ENCODE results near the gene PLIN5.
A peak's percentile ranks its signal among the peaks of the same experiment; 100 is the strongest.

Gene PLIN5

DNA sequence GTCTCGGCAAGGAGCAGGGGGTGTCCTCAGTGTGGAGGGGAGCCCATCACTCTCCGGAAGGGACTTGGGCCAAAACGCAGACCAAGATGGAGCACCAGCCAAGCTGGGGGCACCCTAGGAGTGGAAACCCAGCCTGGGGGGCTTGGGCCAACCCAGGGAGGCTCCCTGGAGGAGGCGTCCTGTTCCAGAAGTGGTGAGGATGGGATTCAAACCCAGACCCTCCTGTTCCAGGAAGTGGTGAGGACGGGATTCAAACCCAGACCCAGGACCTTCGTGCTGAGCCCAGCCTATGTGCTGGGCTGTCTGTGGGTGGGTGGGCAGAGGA lies 15.9 kb downstream of the PLIN5 start:
- no peak for TF ChIP-seq CTCF (conservative IDR thresholded peaks at IDR 0.05; ENCODE audit: low read depth, low read length)
- no peak for DNase-seq (ENCODE audit: low read depth)
- no peak overlapping the region for H3K4me3 ChIP-seq (ENCODE audit: low read depth, low read length)

DNA sequence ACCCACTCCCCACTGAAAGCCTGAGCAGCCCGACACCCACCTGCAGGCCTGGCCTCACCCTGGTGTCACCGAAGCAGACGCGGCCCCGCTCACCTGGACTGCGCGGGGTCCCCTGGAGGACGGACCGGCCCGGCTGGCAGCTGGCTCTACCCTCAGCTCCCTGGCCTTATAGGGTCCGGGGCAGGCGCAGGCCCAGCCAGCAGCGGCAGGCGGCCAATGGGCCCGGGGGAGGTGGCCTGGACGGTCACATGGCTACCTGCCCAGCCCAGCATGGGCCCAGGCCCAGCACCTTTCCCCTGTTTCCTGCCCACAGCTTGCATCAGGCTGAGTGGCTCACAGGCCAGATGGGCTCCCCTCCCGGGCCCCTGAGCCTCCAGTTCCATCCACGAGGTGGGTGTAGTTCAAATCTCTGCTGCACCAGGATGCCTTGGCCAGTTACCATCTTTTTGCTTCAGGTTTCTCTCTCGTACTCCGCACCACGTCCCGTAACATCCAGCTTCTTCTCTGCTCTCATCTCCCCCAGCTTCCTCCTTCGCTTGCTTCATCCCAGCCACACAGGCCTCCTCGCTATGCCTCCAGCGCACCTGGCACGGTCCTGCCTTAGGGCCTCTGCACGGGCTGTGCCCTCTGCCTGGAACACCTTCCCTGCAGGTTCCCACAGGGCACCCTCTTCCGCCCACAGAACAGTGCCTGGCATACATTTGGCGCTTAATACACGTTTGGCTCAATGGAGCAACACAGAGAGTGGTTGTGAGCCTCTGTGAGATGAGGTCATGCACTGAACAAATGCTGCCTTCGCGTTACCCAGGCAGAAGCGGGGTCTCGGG lies 16.5 kb downstream of the PLIN5 start, which contains the start of gene PLIN4:
PLIN4 (minus strand) TSS at position 142 of the 827 bp plus-strand sequence. CDS start 214 bp downstream, outside the sequence.
- peak; percentile 60 for DNase-seq (ENCODE audit: low read depth)
- no peak within 1 kb of the TSS for H3K4me3 ChIP-seq (ENCODE audit: low read depth, low read length)
- TF ChIP-seq CTCF (conservative IDR thresholded peaks at IDR 0.05; ENCODE audit: low read depth, low read length): no peak

- H3K4me3 ChIP-seq (ENCODE audit: low read depth, low read length): no peak overlapping the region
- TF ChIP-seq CTCF (conservative IDR thresholded peaks at IDR 0.05; ENCODE audit: low read depth, low read length): no peak
- DNase-seq (ENCODE audit: low read depth): no peak
These were observed 17.5 kb downstream of the PLIN5 start for GRCh38 chr19:4517451-4518057.

DNA sequence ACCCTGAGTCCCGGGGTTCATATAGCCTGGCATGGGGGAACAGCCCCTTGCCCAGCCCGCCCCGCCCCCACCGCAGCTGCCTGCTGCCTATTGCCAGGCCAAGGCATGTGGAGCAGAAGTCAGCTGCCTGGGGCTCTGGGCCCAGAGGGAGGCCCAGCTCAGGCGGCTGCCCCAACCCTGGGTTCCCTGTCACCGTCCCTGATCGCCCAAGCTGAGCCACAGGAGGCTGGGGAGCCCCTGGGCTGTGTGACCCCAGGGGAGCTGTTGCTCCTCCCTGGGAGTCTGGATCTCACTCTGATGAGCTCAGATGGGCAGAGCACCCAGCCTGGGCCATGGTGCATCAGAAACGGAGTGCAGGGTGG lies 18.1 kb downstream of the PLIN5 start:
- DNase-seq (ENCODE audit: low read depth): no peak
- TF ChIP-seq CTCF (conservative IDR thresholded peaks at IDR 0.05; ENCODE audit: low read depth, low read length): no peak
- H3K4me3 ChIP-seq (ENCODE audit: low read depth, low read length): no peak overlapping the region

- H3K4me3 ChIP-seq (ENCODE audit: low read depth, low read length): no peak overlapping the region
- DNase-seq (ENCODE audit: low read depth): no peak
- no peak for TF ChIP-seq CTCF (conservative IDR thresholded peaks at IDR 0.05; ENCODE audit: low read depth, low read length)
These were observed 18.7 kb downstream of the PLIN5 start for GRCh38 chr19:4516199-4516938.

GRCh38 chr19:4515732-4516131 lies 19.3 kb downstream of the PLIN5 start:
- no peak overlapping the region for H3K4me3 ChIP-seq (ENCODE audit: low read depth, low read length)

More at GRCh38 chr19:4515732-4516131, 19.3 kb downstream of the PLIN5 start:
- no peak for DNase-seq (ENCODE audit: low read depth)
- TF ChIP-seq CTCF (conservative IDR thresholded peaks at IDR 0.05; ENCODE audit: low read depth, low read length): no peak
